WTC11 (cell line): ENCODE measurements around the gene GCSH. TPM values are rescaled to one million over a fixed set of nuclear protein-coding genes. Genes with fewer than 3 reads are reported as not detected.

Experiments
- ATAC-seq: fragments of 200-7000 bp; cut with Tn5 transposase; 2 replicates; pipeline ENCODE4 v1.10.0; 2021; ENCODE audit warnings: mild to moderate bottlenecking, moderate library complexity
- CTCF ChIA-PET: fragments of 300-600 bp; sonication (Branson Sonifier 250); formaldehyde crosslinking; loops from one replicate; lab custom pipeline; 2021; ENCODE audit warnings: antibody characterized with exemption; lab: Charles Lee
- POLR2A ChIA-PET: fragments of 350-600 bp; sonication (Branson Sonifier 250); formaldehyde crosslinking; loops from one replicate; lab custom pipeline; 2021; ENCODE audit warnings: antibody characterized with exemption; lab: Charles Lee
- DNase-seq: peaks from one replicate; pipeline ENCODE4 v3.0.0; 2021; ENCODE audit warnings: low spot score
- H3K27ac Mint-ChIP-seq: 2 replicates; pipeline ENCODE4 v1.8.0; 2021; ENCODE audit warnings: mixed read lengths
- H3K27me3 Mint-ChIP-seq: 2 replicates; pipeline ENCODE4 v1.8.0; 2021; ENCODE audit warnings: low read depth, mild to moderate bottlenecking, moderate library complexity, mixed read lengths
- H3K36me3 Mint-ChIP-seq: 2 replicates; pipeline ENCODE4 v1.8.0; 2021; ENCODE audit warnings: mixed read lengths
- H3K4me1 Mint-ChIP-seq: 2 replicates; pipeline ENCODE4 v1.8.0; 2022; ENCODE audit warnings: mixed read lengths
- H3K4me3 Mint-ChIP-seq: 2 replicates; pipeline ENCODE4 v1.8.0; 2021; ENCODE audit warnings: mild to moderate bottlenecking, moderate library complexity, mixed read lengths
- H3K9me3 Mint-ChIP-seq: 2 replicates; pipeline ENCODE4 v1.8.0; 2021; ENCODE audit warnings: mixed read lengths
- ATF1 ChIP-seq: sonication (generic); formaldehyde crosslinking; IDR thresholded peaks from 2 replicates; pipeline ENCODE4 v1.8.1; 2023; ENCODE audit warnings: mild to moderate bottlenecking, moderate library complexity, missing genetic modification reagents
- ATF2 ChIP-seq: sonication (generic); formaldehyde crosslinking; IDR thresholded peaks from 2 replicates; pipeline ENCODE4 v1.8.1; 2022; ENCODE audit warnings: low read depth, missing genetic modification reagents, borderline replicate concordance
- EMX1 ChIP-seq: fragments of 250-450 bp; sonication (Bioruptor Pico); IDR thresholded peaks from 2 replicates; pipeline ENCODE4 v1.8.0; 2021; ENCODE audit warnings: mild to moderate bottlenecking
- ETV6 ChIP-seq: sonication (generic); formaldehyde crosslinking; IDR thresholded peaks from 2 replicates; pipeline ENCODE4 v1.8.1; 2022; ENCODE audit warnings: mild to moderate bottlenecking, missing genetic modification reagents
- FOXK1 ChIP-seq: sonication (generic); formaldehyde crosslinking; IDR thresholded peaks from 2 replicates; pipeline ENCODE4 v1.8.0; 2022; ENCODE audit warnings: mild to moderate bottlenecking, moderate library complexity, missing genetic modification reagents
- GRHL2 ChIP-seq: fragments of 250-450 bp; sonication (Bioruptor Pico); IDR thresholded peaks from 2 replicates; pipeline ENCODE4 v1.8.0; 2022; ENCODE audit warnings: mild to moderate bottlenecking, moderate library complexity; ENCODE audit not compliant: insufficient replicate concordance, severe bottlenecking
- IRF2 ChIP-seq: sonication (generic); formaldehyde crosslinking; IDR thresholded peaks from 2 replicates; pipeline ENCODE4 v1.8.0; 2022; ENCODE audit warnings: low read depth, missing genetic modification reagents, borderline replicate concordance
- MXD4 ChIP-seq: fragments of 250-450 bp; sonication (Bioruptor Pico); IDR thresholded peaks from 2 replicates; pipeline ENCODE4 v1.8.0; 2021; ENCODE audit warnings: mild to moderate bottlenecking, moderate library complexity, borderline replicate concordance
- NFATC4 ChIP-seq: fragments of 250-450 bp; sonication (Bioruptor Pico); IDR thresholded peaks from 2 replicates; pipeline ENCODE4 v1.9.0; 2021; ENCODE audit warnings: mild to moderate bottlenecking
- RELA ChIP-seq: sonication (generic); formaldehyde crosslinking; IDR thresholded peaks from 2 replicates; pipeline ENCODE4 v1.8.1; 2022; ENCODE audit warnings: missing genetic modification reagents, mild to moderate bottlenecking, borderline replicate concordance
- SOX15 ChIP-seq: fragments of 250-450 bp; sonication (Bioruptor Pico); IDR thresholded peaks from 2 replicates; pipeline ENCODE4 v1.9.0; 2021; ENCODE audit warnings: mild to moderate bottlenecking
- SP1 ChIP-seq: sonication (generic); formaldehyde crosslinking; conservative IDR thresholded peaks from 2 replicates; pipeline ENCODE4 v1.8.1; 2022; ENCODE audit warnings: missing genetic modification reagents
- TCF7 ChIP-seq: sonication (generic); formaldehyde crosslinking; IDR thresholded peaks from 2 replicates; pipeline ENCODE4 v1.8.0; 2022; ENCODE audit warnings: mild to moderate bottlenecking, low read depth, missing genetic modification reagents, moderate library complexity
- TEAD4 ChIP-seq: sonication (generic); formaldehyde crosslinking; IDR thresholded peaks from 2 replicates; pipeline ENCODE4 v1.8.0; 2022; ENCODE audit warnings: mild to moderate bottlenecking, missing genetic modification reagents
- ZBTB21 ChIP-seq: sonication (generic); formaldehyde crosslinking; IDR thresholded peaks from 2 replicates; pipeline ENCODE4 v1.8.1; 2023; ENCODE audit warnings: mild to moderate bottlenecking, missing genetic modification reagents, borderline replicate concordance
- ZNF263 ChIP-seq: sonication (generic); formaldehyde crosslinking; IDR thresholded peaks from 2 replicates; pipeline ENCODE4 v1.8.1; 2022; ENCODE audit warnings: low read depth, mild to moderate bottlenecking, moderate library complexity, missing genetic modification reagents
- ZNF512 ChIP-seq: sonication (generic); formaldehyde crosslinking; IDR thresholded peaks from 2 replicates; pipeline ENCODE4 v1.8.1; 2022; ENCODE audit warnings: missing genetic modification reagents, borderline replicate concordance
- total RNA-seq: library from RNA; stranded (reverse); gene quantifications from 3 replicates; pipeline ENCODE4 v1.2.3, GENCODE V29; 2021
- TF ChIP-seq, protein P1 (sequence below): sonication (generic); formaldehyde crosslinking; IDR thresholded peaks from 2 replicates; pipeline ENCODE4 v1.8.1; 2023; ENCODE audit warnings: mild to moderate bottlenecking, missing genetic modification reagents, moderate library complexity
- TF ChIP-seq, protein P2 (sequence below): sonication (generic); formaldehyde crosslinking; IDR thresholded peaks from 2 replicates; pipeline ENCODE4 v1.8.1; 2023; ENCODE audit warnings: mild to moderate bottlenecking, missing genetic modification reagents
- TF ChIP-seq, protein P3 (sequence below): fragments of 200-600 bp; IDR thresholded peaks from 2 replicates; pipeline ENCODE4 v1.8.0; 2022; ENCODE audit warnings: antibody characterized with exemption
- TF ChIP-seq, protein P4 (sequence below): sonication (generic); formaldehyde crosslinking; IDR thresholded peaks from 2 replicates; pipeline ENCODE4 v1.8.0; 2022; ENCODE audit warnings: mild to moderate bottlenecking, missing genetic modification reagents
- TF ChIP-seq, protein P5 (sequence below): fragments of 250-450 bp; sonication (Bioruptor Pico); IDR thresholded peaks from 2 replicates; pipeline ENCODE4 v1.9.0; 2021; ENCODE audit warnings: moderate library complexity, mild to moderate bottlenecking, inconsistent platforms, borderline replicate concordance

The GCSH gene
- total RNA-seq, 1 experiment from 2014 or later = 95.9 TPM

DNA sequence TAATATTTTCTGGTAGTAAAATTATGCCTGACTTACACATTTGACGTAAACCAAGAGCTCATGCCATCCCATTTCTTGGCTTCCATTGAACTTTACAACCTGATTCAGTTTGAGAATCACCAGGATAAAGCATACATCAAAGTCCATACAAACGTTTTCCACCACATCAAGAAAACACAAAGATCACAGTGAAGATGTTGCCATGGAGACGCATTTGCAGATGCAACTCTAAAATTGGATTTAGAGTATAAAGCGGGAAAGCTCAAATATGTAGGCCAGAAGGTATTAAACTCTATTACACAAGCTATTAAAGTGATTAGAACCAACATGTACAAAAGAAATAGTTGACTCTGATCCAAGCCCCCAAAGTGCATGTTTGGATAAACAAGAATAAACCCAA, 29.5 kb downstream of the GCSH start (continued):
- TF ChIP-seq, protein P1, sequence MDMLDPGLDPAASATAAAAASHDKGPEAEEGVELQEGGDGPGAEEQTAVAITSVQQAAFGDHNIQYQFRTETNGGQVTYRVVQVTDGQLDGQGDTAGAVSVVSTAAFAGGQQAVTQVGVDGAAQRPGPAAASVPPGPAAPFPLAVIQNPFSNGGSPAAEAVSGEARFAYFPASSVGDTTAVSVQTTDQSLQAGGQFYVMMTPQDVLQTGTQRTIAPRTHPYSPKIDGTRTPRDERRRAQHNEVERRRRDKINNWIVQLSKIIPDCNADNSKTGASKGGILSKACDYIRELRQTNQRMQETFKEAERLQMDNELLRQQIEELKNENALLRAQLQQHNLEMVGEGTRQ (CRISPR knock-in tag) = no peak
- TF ChIP-seq EMX1 (CRISPR knock-in tag) = no peak
- no peak for TF ChIP-seq NFATC4 (CRISPR knock-in tag)
- TF ChIP-seq SOX15 (CRISPR knock-in tag) = no peak
- no peak for TF ChIP-seq ZBTB21 (CRISPR knock-in tag)
- no peak for TF ChIP-seq FOXK1
- no peak for TF ChIP-seq ZNF263
- no peak for TF ChIP-seq IRF2 (CRISPR knock-in tag)
- no peak for TF ChIP-seq GRHL2 (CRISPR knock-in tag)
- TF ChIP-seq ATF1 = no peak
- TF ChIP-seq, protein P2, sequence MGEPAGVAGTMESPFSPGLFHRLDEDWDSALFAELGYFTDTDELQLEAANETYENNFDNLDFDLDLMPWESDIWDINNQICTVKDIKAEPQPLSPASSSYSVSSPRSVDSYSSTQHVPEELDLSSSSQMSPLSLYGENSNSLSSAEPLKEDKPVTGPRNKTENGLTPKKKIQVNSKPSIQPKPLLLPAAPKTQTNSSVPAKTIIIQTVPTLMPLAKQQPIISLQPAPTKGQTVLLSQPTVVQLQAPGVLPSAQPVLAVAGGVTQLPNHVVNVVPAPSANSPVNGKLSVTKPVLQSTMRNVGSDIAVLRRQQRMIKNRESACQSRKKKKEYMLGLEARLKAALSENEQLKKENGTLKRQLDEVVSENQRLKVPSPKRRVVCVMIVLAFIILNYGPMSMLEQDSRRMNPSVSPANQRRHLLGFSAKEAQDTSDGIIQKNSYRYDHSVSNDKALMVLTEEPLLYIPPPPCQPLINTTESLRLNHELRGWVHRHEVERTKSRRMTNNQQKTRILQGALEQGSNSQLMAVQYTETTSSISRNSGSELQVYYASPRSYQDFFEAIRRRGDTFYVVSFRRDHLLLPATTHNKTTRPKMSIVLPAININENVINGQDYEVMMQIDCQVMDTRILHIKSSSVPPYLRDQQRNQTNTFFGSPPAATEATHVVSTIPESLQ (CRISPR knock-in tag) = no peak
- TF ChIP-seq MXD4 (CRISPR knock-in tag) = no peak

GRCh38 chr16:81061871-81062608, 34.2 kb downstream of the GCSH start:
- Mint-ChIP-seq H3K27ac (no peak overlapping the region), H3K9me3 (no peaks in the 10 kb centered on the region), H3K27me3 (no peaks in the 10 kb centered on the region), H3K4me3 (no peak overlapping the region), H3K36me3 (no peaks in the 10 kb centered on the region), H3K4me1 (peaks cover 19% of the 10 kb centered on the region)
- ChIA-PET POLR2A (no interaction called here), CTCF (no interaction called here)
- peak; percentile 46 for ATAC-seq
- TF ChIP-seq TCF7 (CRISPR knock-in tag) (no peak), SP1 (CRISPR knock-in tag) (no peak), ETV6 (CRISPR knock-in tag) (no peak), ATF2 (CRISPR knock-in tag) (no peak), RELA (CRISPR knock-in tag) (no peak), SOX15 (CRISPR knock-in tag) (no peak), FOXK1 (no peak), TEAD4 (no peak), ZNF512 (CRISPR knock-in tag) (no peak)
- TF ChIP-seq, protein P3, sequence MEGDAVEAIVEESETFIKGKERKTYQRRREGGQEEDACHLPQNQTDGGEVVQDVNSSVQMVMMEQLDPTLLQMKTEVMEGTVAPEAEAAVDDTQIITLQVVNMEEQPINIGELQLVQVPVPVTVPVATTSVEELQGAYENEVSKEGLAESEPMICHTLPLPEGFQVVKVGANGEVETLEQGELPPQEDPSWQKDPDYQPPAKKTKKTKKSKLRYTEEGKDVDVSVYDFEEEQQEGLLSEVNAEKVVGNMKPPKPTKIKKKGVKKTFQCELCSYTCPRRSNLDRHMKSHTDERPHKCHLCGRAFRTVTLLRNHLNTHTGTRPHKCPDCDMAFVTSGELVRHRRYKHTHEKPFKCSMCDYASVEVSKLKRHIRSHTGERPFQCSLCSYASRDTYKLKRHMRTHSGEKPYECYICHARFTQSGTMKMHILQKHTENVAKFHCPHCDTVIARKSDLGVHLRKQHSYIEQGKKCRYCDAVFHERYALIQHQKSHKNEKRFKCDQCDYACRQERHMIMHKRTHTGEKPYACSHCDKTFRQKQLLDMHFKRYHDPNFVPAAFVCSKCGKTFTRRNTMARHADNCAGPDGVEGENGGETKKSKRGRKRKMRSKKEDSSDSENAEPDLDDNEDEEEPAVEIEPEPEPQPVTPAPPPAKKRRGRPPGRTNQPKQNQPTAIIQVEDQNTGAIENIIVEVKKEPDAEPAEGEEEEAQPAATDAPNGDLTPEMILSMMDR = no peak
- TF ChIP-seq, protein P4, sequence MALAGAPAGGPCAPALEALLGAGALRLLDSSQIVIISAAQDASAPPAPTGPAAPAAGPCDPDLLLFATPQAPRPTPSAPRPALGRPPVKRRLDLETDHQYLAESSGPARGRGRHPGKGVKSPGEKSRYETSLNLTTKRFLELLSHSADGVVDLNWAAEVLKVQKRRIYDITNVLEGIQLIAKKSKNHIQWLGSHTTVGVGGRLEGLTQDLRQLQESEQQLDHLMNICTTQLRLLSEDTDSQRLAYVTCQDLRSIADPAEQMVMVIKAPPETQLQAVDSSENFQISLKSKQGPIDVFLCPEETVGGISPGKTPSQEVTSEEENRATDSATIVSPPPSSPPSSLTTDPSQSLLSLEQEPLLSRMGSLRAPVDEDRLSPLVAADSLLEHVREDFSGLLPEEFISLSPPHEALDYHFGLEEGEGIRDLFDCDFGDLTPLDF (CRISPR knock-in tag) = no peak
- TF ChIP-seq, protein P5, sequence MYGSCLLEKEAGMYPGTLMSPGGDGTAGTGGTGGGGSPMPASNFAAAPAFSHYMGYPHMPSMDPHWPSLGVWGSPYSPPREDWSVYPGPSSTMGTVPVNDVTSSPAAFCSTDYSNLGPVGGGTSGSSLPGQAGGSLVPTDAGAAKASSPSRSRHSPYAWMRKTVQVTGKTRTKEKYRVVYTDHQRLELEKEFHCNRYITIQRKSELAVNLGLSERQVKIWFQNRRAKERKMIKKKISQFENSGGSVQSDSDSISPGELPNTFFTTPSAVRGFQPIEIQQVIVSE = no peak
- no peak for DNase-seq
